ENCODE measurements around the gene RTP1.

DNA sequence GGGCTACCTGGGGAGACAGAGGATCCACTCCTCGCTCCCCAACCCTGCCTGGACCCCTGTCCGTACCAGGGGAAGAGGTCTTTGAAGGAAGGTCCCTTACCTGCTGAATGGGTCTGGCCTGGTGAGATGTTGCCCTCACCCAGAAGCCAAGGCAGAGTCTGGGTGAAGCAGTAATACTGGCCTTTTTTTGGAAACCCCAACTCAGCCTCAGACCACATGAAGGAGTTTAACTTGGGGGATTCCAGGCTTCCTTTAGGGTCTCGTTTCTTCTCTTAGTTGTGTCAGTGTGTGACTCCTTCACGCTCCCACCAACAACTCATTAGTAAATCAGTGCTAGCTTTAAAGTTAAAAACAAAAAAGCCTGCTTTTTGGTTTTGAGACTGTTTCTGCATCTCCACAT, 45.6 kb downstream of the RTP1 start:
- TF ChIP-seq, protein P1, sequence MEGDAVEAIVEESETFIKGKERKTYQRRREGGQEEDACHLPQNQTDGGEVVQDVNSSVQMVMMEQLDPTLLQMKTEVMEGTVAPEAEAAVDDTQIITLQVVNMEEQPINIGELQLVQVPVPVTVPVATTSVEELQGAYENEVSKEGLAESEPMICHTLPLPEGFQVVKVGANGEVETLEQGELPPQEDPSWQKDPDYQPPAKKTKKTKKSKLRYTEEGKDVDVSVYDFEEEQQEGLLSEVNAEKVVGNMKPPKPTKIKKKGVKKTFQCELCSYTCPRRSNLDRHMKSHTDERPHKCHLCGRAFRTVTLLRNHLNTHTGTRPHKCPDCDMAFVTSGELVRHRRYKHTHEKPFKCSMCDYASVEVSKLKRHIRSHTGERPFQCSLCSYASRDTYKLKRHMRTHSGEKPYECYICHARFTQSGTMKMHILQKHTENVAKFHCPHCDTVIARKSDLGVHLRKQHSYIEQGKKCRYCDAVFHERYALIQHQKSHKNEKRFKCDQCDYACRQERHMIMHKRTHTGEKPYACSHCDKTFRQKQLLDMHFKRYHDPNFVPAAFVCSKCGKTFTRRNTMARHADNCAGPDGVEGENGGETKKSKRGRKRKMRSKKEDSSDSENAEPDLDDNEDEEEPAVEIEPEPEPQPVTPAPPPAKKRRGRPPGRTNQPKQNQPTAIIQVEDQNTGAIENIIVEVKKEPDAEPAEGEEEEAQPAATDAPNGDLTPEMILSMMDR (conservative IDR thresholded peaks at IDR 0.05), result no peak
- no peak for TF ChIP-seq ZFX (IDR thresholded peaks at IDR 0.05)
